ENCODE results near the gene ACSS1. TPM values are rescaled to one million over a fixed set of nuclear protein-coding genes. Genes with fewer than 3 reads are reported as not detected.
A peak's percentile ranks its signal among the peaks of the same experiment; 100 is the strongest.

The ACSS1 gene
- total RNA-seq, 1 donor from 2014 or later: 1.8 TPM

DNA sequence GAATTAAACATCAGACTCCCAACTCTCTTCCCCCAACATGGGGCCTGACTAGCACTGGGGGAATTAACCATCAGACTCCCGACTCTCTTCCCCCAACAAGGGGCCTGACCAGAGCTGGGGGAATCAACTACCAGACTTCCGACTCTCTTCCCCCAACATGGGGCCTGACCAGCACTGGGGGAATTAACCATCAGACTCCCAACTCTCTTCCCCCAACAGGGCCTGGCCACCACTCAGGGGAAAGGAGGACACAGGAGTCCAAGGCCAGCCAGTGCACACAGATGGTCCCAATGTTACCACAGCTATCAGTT, 95.8 kb downstream of the ACSS1 start:
- TF ChIP-seq CTCF (IDR thresholded peaks at IDR 0.05; ENCODE audit: insufficient read depth, low read length, severe bottlenecking): no peak

DNA sequence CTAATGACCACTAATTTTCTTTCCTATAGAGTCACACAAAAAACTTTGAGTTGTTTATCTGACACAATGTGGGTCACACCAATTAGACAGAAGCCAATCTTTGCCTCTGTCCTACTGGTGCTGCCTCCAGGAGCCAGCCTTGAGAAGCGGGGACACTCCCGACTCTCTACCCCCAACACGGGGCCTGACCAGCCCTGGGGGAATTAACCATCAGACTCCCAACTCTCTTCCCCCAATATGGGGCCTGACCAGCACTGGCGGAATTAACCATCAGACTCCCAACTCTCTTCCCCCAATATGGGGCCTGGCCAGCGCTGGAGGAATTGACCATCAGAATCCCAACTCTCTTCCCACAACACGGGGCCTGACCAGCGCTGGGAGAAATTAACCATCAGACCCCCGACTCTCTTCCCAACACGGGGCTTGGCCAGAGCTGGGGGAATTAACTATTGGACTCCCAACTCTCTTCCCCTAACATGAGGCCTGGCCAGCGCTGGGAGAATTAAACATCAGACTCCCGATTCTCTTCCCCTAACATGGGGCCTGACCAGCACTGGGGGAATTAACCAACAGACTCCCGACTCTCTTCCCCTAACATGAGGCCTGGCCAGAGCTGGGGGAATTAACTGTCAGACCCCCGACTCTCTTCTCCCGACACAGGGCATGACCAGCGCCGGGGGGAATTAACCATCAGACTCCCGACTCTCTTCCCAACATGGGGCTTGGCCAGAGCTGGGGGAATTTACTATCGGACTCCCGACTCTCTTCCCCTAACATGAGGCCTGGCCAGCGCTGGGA, 96.4 kb downstream of the ACSS1 start:
- H3K27me3 ChIP-seq (ENCODE audit: control insufficient read depth, insufficient read depth, low read length): no peaks in the 10 kb centered on the region
- no peak for DNase-seq (ENCODE audit: low read depth)
- no peak for FAIRE-seq
- H3K4me3 ChIP-seq (ENCODE audit: low read depth, low read length): no peak overlapping the region
- TF ChIP-seq CTCF (IDR thresholded peaks at IDR 0.05; ENCODE audit: insufficient read depth, low read length, severe bottlenecking): no peak
- H3K36me3 ChIP-seq (ENCODE audit: control insufficient read depth, insufficient read depth, low read length): peaks cover 22% of the 10 kb centered on the region

More for the DNA sequence above, 95.8 kb downstream of the ACSS1 start:
- Histone ChIP-seq H3K27me3 (ENCODE audit: control insufficient read depth, insufficient read depth, low read length) (no peaks in the 10 kb centered on the region), H3K36me3 (ENCODE audit: control insufficient read depth, insufficient read depth, low read length) (peaks cover 22% of the 10 kb centered on the region), H3K4me3 (ENCODE audit: low read depth, low read length) (no peak overlapping the region)
- FAIRE-seq: no peak
- DNase-seq (ENCODE audit: low read depth): no peak

- TF ChIP-seq CTCF (IDR thresholded peaks at IDR 0.05; ENCODE audit: insufficient read depth, low read length, severe bottlenecking): no peak
These were observed 97.1 kb downstream of the ACSS1 start for GRCh38 chr20:24960861-24961260.

DNA sequence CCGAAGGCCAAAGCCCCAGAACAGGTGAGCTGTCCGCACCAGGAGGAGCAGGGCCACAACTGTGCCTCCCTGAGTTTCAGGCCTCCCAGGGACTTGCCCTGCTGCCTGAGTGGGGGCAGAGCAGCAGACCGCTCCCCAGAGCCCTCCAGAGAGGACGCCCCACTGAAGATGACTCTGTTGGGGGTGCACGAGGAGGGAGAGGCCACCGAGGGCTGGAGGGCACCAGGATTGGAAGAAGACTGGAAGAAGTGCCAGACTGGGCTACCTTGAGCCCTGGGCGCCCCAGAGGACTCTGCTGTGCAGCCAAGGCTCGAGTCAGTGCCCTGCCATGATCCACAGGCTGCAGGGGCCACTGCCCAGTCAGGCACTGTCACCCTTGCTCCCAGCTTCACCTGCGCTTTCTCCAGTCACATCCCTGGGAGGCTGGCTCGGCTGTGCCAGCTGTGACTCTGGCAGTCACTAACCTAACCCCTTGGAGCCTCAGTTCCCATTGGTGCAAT, 97.6 kb downstream of the ACSS1 start:
- DNase-seq (ENCODE audit: low read depth): no peak
- no peak for TF ChIP-seq CTCF (IDR thresholded peaks at IDR 0.05; ENCODE audit: insufficient read depth, low read length, severe bottlenecking)
- Histone ChIP-seq H3K27me3 (ENCODE audit: control insufficient read depth, insufficient read depth, low read length) (no peaks in the 10 kb centered on the region), H3K36me3 (ENCODE audit: control insufficient read depth, insufficient read depth, low read length) (peaks cover 16% of the 10 kb centered on the region), H3K4me3 (ENCODE audit: low read depth, low read length) (no peak overlapping the region)
- FAIRE-seq: no peak

More at GRCh38 chr20:24960861-24961260, 97.1 kb downstream of the ACSS1 start:
- no peaks in the 10 kb centered on the region for H3K27me3 ChIP-seq (ENCODE audit: control insufficient read depth, insufficient read depth, low read length)
- DNase-seq (ENCODE audit: low read depth) (peak; percentile 70), FAIRE-seq (no peak)
- no peak overlapping the region for H3K4me3 ChIP-seq (ENCODE audit: low read depth, low read length)
- peaks cover 20% of the 10 kb centered on the region for H3K36me3 ChIP-seq (ENCODE audit: control insufficient read depth, insufficient read depth, low read length)

DNA sequence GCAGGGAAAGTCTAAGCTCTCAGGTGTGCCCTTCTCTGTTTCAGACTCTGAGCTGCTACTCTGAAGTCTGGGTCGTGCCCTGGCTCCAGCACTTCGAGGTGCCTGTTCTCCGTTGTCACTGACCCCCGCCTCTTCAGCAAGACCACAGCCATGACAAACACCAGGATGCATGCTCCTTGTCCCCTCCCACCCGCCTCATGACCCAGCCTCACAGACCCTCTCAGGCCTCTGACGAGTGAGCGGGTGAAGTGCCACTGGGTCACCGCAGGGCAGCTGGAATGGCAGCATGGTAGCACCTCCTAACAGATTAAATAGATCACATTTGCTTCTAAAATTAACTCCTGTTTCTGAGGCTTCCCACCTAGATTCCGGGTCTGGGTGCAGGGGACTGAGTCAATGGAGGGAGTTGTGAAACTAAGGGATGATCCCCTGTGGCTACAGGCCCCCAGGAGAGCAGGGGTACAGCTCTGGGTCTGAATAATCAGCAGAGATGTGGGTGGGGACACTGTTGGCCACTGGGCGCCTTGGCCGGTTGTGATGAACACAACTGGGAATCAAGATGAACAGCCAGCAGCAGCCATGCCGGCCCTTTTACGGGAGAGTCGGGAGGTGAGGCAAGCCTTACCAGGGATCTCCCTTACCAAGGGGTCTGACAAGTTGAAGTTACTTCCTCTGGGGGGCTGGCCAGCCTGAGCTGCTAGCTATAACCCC, 98.2 kb downstream of the ACSS1 start:
- peaks cover 15% of the 10 kb centered on the region for H3K36me3 ChIP-seq (ENCODE audit: control insufficient read depth, insufficient read depth, low read length)
- H3K27me3 ChIP-seq (ENCODE audit: control insufficient read depth, insufficient read depth, low read length): no peaks in the 10 kb centered on the region
- FAIRE-seq (no peak), DNase-seq (ENCODE audit: low read depth) (no peak)
- H3K4me3 ChIP-seq (ENCODE audit: low read depth, low read length): no peak overlapping the region
- no peak for TF ChIP-seq CTCF (IDR thresholded peaks at IDR 0.05; ENCODE audit: insufficient read depth, low read length, severe bottlenecking)

Measured in bronchial epithelial cell (primary cell).